ENCODE results near the gene CDKN1C. TPM values are rescaled to one million over a fixed set of nuclear protein-coding genes. Genes with fewer than 3 reads are reported as not detected.

CDKN1C gene
- polyA plus RNA-seq, 1 of the 3 experiments (the other 2 are of a cell fraction): 1.6 TPM

DNA sequence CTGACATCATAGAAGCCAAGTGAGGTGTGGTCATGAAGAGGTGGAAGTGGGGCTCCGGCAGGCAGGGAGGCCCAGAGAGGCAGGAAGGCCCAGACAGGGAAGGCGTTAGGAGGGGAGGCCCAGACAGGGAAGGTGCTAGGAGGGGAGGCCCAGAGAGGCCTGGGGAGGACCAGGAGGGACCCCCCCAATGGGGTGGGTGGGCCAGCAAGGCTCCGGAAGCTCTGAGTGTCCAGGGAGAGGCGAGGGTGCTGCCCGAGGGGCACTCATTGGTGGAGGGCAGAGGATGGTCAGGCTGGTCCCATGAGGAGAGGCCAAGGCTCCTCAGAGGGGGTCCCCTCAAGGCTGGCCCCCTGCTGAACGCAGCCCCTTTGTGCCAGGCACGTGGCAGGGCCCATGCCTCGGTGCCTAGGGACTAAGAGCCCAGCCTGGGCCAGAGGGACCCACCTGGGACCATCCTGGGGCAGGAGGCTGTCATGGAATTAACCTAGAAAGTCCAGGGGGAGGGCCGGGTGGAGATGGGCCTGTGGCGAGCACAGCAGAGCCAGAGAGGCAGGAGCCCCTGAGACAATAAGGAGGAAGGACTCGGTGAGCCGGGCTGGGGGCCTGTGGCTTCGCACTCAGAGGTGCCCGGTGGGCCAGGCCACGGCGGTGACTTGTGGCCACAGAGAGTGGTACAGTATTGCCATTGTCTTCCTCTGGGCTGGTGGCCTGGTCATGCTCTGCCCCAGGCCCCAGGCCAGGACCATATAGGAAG lies 31.5 kb upstream of the CDKN1C start:
- ChIA-PET POLR2A (no interaction called here), CTCF (interaction anchor here (1.2 to 5.2 kb wide), 6 partner anchors 13 to 517 kb away, joined by 3 to 27 read pairs (median 6); partner anchors contain the start of gene PHLDA2)
- H3K9me2 ChIP-seq: no peaks in the 10 kb centered on the region
- no peaks in the 10 kb centered on the region for H3K9me3 ChIP-seq
- H2AFZ ChIP-seq (ENCODE audit: low read depth): no peak overlapping the region
- H3K4me2 ChIP-seq: no peak overlapping the region
- no peaks in the 10 kb centered on the region for H3F3A ChIP-seq (replicated peaks; ENCODE audit: insufficient read depth)
- no peak overlapping the region for H3K4me3 ChIP-seq (ENCODE audit: low read depth in 2 of 2, low read length in 1 of 2)
- TF ChIP-seq, protein P1, sequence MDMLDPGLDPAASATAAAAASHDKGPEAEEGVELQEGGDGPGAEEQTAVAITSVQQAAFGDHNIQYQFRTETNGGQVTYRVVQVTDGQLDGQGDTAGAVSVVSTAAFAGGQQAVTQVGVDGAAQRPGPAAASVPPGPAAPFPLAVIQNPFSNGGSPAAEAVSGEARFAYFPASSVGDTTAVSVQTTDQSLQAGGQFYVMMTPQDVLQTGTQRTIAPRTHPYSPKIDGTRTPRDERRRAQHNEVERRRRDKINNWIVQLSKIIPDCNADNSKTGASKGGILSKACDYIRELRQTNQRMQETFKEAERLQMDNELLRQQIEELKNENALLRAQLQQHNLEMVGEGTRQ (IDR thresholded peaks at IDR 0.05; ENCODE audit: borderline replicate concordance, low read depth, low read length): no peak
- TF ChIP-seq MXI1 (IDR thresholded peaks at IDR 0.05; ENCODE audit: low read depth, low read length): no peak
- TF ChIP-seq POLR2AphosphoS5 (IDR thresholded peaks at IDR 0.05; ENCODE audit: low read depth, low read length): no peak
- TF ChIP-seq, protein P2, sequence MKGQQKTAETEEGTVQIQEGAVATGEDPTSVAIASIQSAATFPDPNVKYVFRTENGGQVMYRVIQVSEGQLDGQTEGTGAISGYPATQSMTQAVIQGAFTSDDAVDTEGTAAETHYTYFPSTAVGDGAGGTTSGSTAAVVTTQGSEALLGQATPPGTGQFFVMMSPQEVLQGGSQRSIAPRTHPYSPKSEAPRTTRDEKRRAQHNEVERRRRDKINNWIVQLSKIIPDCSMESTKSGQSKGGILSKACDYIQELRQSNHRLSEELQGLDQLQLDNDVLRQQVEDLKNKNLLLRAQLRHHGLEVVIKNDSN (IDR thresholded peaks at IDR 0.05; ENCODE audit: borderline replicate concordance, low read depth): no peak
- TF ChIP-seq NRF1 (IDR thresholded peaks at IDR 0.05; ENCODE audit: low read depth, low read length): no peak
- TF ChIP-seq RXRA (IDR thresholded peaks at IDR 0.05; ENCODE audit: borderline replicate concordance, low read depth): no peak
- TF ChIP-seq CHD2 (IDR thresholded peaks at IDR 0.05; ENCODE audit: low read length, partially characterized antibody): no peak
- no peak for TF ChIP-seq TCF12 (IDR thresholded peaks at IDR 0.05)
- TF ChIP-seq FOXJ3 (CRISPR knock-in tag; IDR thresholded peaks at IDR 0.05): no peak
- no peak for TF ChIP-seq NFIC (IDR thresholded peaks at IDR 0.05; ENCODE audit: borderline replicate concordance)
- TF ChIP-seq TAF1 (IDR thresholded peaks at IDR 0.05; ENCODE audit: borderline replicate concordance, low read depth, low read length): no peak
- no peak for TF ChIP-seq TEAD4 (IDR thresholded peaks at IDR 0.05; ENCODE audit: borderline replicate concordance, insufficient read depth)
- TF ChIP-seq, protein P3, sequence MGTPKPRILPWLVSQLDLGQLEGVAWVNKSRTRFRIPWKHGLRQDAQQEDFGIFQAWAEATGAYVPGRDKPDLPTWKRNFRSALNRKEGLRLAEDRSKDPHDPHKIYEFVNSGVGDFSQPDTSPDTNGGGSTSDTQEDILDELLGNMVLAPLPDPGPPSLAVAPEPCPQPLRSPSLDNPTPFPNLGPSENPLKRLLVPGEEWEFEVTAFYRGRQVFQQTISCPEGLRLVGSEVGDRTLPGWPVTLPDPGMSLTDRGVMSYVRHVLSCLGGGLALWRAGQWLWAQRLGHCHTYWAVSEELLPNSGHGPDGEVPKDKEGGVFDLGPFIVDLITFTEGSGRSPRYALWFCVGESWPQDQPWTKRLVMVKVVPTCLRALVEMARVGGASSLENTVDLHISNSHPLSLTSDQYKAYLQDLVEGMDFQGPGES (IDR thresholded peaks at IDR 0.05; ENCODE audit: low read depth, low read length): no peak
- TF ChIP-seq EP300 (IDR thresholded peaks at IDR 0.05; ENCODE audit: borderline replicate concordance in 1 of 2, low read depth in 1 of 2, low read length in 1 of 2): no peak
- no peaks in the 10 kb centered on the region for H3K27me3 ChIP-seq (ENCODE audit: insufficient read depth)
- H3K36me3 ChIP-seq (replicated peaks in 1 of 2; ENCODE audit: control insufficient read depth in 1 of 2, insufficient read depth in 2 of 2, low read length in 1 of 2): no peaks in the 10 kb centered on the region
- 88% methylated on average over 6 of the region's 16 CpGs for WGBS (ENCODE audit: low lambda C conversion rate)
- no peaks in the 10 kb centered on the region for H4K20me1 ChIP-seq (ENCODE audit: insufficient read depth)
- H3K9ac ChIP-seq: no peak overlapping the region
- H3K79me2 ChIP-seq (ENCODE audit: insufficient read depth): no peaks in the 10 kb centered on the region
- peaks cover 14 to 23% of the 10 kb centered on the region in 2 experiments; a peak in 3 of 4 replicates for H3K4me1 ChIP-seq (ENCODE audit: control insufficient read depth in 1 of 2, insufficient read depth in 2 of 2, low read depth in 1 of 2, low read length in 1 of 2)
- no peak for DNase-seq
- no peak overlapping the region for H3K27ac ChIP-seq (ENCODE audit: low read depth in 2 of 2, low read length in 1 of 2)

Data from SK-N-SH (cell line).